ENCODE measurements around the gene ZNF804B.

GRCh38 chr7:89041240-89041639, 281.7 kb downstream of the ZNF804B start:
- no peak for TF ChIP-seq TOX (CRISPR knock-in tag; IDR thresholded peaks at IDR 0.05; ENCODE audit: borderline replicate concordance)
- no peak for TF ChIP-seq RARB (CRISPR knock-in tag; IDR thresholded peaks at IDR 0.05)
- no peak for TF ChIP-seq ZC3H10 (CRISPR knock-in tag; IDR thresholded peaks at IDR 0.05)
- no peak for TF ChIP-seq CSRNP3 (CRISPR knock-in tag; IDR thresholded peaks at IDR 0.05)

All from SK-N-SH treated with all-trans-retinoic acid at 6 μM for 48 hours (cell line).